SHP77 treated with DMSO at 0.1 percent for 48 hours (cell line): ENCODE data around the gene KIF26A.
"Not testable (repeated sequence)": the region's sequence is repeated elsewhere in the genome, so short reads cannot be mapped to it uniquely, and the experiment has no call there.

Source experiments
- DNase-seq: peaks from one replicate; lab custom pipeline; 2025; lab: John Stamatoyannopoulos, UW

The KIF26A gene

GRCh38 chr14:104144453-104144790, 6.0 kb downstream of the KIF26A start:
- DNase-seq, result no peak

GRCh38 chr14:104144911-104145825, 6.8 kb downstream of the KIF26A start:
- DNase-seq, result no peak

GRCh38 chr14:104145826-104146601, 7.6 kb downstream of the KIF26A start:
- no peak for DNase-seq

GRCh38 chr14:104146651-104147345, 8.4 kb downstream of the KIF26A start:
- no peak for DNase-seq

GRCh38 chr14:104147346-104148125, 9.1 kb downstream of the KIF26A start:
- no peak for DNase-seq

- DNase-seq, result no peak
These were observed 10.3 kb downstream of the KIF26A start for GRCh38 chr14:104148433-104149277.

GRCh38 chr14:104149278-104149595, 10.8 kb downstream of the KIF26A start:
- DNase-seq, result no peak

GRCh38 chr14:104149617-104150135, 11.3 kb downstream of the KIF26A start:
- no peak for DNase-seq

GRCh38 chr14:104150136-104151025, 12.0 kb downstream of the KIF26A start:
- no peak for DNase-seq

GRCh38 chr14:104151026-104151381, 12.6 kb downstream of the KIF26A start:
- no peak for DNase-seq

GRCh38 chr14:104151566-104152245, 13.3 kb downstream of the KIF26A start:
- no peak for DNase-seq

- no peak for DNase-seq
These were observed 13.8 kb downstream of the KIF26A start for GRCh38 chr14:104152246-104152575.

GRCh38 chr14:104152686-104153393, 14.5 kb downstream of the KIF26A start:
- DNase-seq, result no peak

- not testable (repeated sequence) for DNase-seq
These were observed 15.0 kb downstream of the KIF26A start for GRCh38 chr14:104153394-104153755.

- DNase-seq, result no peak
These were observed 15.9 kb downstream of the KIF26A start for GRCh38 chr14:104154246-104154645.

GRCh38 chr14:104155513-104155912, 17.1 kb downstream of the KIF26A start:
- DNase-seq, result no peak

- no peak for DNase-seq
These were observed 17.8 kb downstream of the KIF26A start for GRCh38 chr14:104156142-104156541.

- DNase-seq, result no peak
These were observed 18.9 kb downstream of the KIF26A start for GRCh38 chr14:104157016-104157928.
